ENCODE results near the gene ARF1.

Gene ARF1

DNA sequence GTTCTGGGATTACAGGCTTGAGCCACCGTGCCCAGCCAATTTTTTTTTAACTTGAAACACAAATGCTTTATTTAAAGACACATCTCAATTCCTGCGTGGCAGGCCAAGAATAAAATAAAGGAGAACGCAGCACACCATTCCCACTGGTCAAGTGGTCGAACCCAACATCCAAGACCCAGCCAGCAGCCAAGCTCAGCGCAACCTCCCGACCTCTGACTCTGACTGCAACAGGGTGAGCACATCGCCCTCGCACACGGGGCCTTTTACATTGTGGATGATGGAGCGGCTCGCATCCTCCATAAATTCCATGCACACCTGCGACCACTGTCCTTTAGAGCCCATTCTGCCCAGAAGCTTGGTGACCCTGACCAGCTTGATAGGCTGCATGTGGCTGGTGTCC, 52.1 kb downstream of the ARF1 start:
- H3K27ac ChIP-seq, result no peak overlapping the region
- CTCF ChIA-PET, result interaction anchor here (0.6 kb wide), 1 partner anchor 177 kb away, joined by 4 read pairs; no protein-coding TSS in a partner anchor
- POLR2A ChIA-PET (ENCODE audit: low non-redundant PET), result interaction anchor here (0.8 kb wide), 1 partner anchor 32 kb away, joined by 3 read pairs; no protein-coding TSS in a partner anchor
- DNase-seq (ENCODE audit: low spot score), result no peak
- TF ChIP-seq CTCF (conservative IDR thresholded peaks at IDR 0.05; ENCODE audit: low read depth), result no peak

- POLR2A ChIA-PET (ENCODE audit: low non-redundant PET), result interaction anchor here (0.7 kb wide), 1 partner anchor 320 kb away, joined by 3 read pairs; no protein-coding TSS in a partner anchor
- no peak for DNase-seq (ENCODE audit: low spot score)
- no peak for TF ChIP-seq CTCF (conservative IDR thresholded peaks at IDR 0.05; ENCODE audit: low read depth)
- CTCF ChIA-PET, result no interaction called here
- no peak overlapping the region for H3K27ac ChIP-seq
These were observed 54.4 kb downstream of the ARF1 start for GRCh38 chr1:228136901-228137300.

DNA sequence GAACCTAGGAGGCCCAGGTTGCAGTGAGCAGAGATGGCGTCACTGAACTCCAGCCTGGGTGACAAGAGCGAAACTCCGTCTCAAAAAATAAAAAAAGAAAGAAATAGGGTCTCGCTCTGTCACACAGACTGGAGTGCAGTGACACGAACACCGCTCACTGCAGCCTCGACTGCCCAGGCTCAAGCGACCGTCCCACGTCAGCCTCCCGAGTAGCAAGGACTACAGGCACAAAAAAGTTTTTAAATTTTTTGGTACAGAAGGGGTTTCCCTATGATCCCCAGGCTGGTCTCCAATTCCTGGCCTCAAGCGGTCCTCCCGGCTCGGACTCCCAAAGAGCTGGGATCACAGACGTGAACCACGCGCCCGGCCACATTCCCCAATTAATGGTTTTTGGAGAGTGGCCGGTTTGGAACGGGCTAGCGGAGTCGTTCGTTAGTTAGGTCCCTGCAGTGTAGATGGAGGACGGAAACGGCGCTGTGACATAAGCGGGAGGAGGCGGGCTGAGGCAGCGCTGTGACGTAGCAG, 57.0 kb downstream of the ARF1 start:
- CTCF ChIA-PET, result no interaction called here
- H3K27ac ChIP-seq, result peak overlapping the region; percentile 100
- no peak for TF ChIP-seq CTCF (conservative IDR thresholded peaks at IDR 0.05; ENCODE audit: low read depth)
- no peak for DNase-seq (ENCODE audit: low spot score)
- POLR2A ChIA-PET (ENCODE audit: low non-redundant PET), result interaction anchor here (0.6 kb wide), 1 partner anchor 14 kb away, joined by 3 read pairs; no protein-coding TSS in a partner anchor

- POLR2A ChIA-PET (ENCODE audit: low non-redundant PET), result interaction anchor here (0.6 to 1.1 kb wide), 4 partner anchors 21 to 26 kb away, joined by 3 to 5 read pairs (median 3); no protein-coding TSS in a partner anchor
- peak within 1 kb of the TSS; percentile 100 for H3K27ac ChIP-seq
- DNase-seq (ENCODE audit: low spot score), result peak; percentile 96
- TF ChIP-seq CTCF (conservative IDR thresholded peaks at IDR 0.05; ENCODE audit: low read depth), result no peak; the same call in 1 of the 2 replicates
- CTCF ChIA-PET, result interaction anchor here (0.6 to 0.9 kb wide), 4 partner anchors 8 to 374 kb away, joined by 3 to 4 read pairs (median 3); partner anchors contain the start of gene IBA57
These were observed 57.6 kb downstream of the ARF1 start, which contains the start of gene GUK1 for GRCh38 chr1:228139931-228140723. Gene GUK1 (plus strand): TSS chr1:228140279. CDS start chr1:228140303, 24 bp downstream.

DNA sequence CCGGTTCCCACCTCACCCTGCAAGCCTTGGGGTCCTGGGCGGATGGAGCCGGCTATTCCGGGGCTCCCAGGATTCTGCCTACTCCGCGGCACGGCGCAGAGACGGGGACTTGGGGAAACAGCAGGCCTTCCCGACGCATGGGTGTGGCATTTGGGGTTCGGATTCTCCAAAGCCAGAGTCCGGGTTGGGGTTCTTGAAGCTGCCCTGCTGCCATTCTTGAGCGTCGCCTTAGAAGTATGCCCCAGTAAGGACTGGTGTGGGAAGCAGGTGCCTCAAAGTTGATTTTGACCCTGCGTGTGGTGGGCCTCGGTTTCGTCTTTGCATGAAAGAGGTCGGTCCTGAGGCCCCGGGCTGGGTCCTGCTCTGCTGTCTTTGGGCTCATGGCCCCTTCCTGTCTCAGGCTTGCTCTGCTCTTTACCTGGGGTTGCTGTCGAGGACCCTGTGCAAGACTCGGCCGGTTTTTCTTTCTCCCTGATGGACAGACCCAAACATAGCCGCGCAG, 58.3 kb downstream of the ARF1 start:
- CTCF ChIA-PET, result interaction anchor here (0.6 to 0.9 kb wide), 4 partner anchors 7 to 373 kb away, joined by 3 to 4 read pairs (median 3); partner anchors contain the start of gene IBA57
- DNase-seq (ENCODE audit: low spot score), result no peak
- H3K27ac ChIP-seq, result peak overlapping the region; percentile 100
- POLR2A ChIA-PET (ENCODE audit: low non-redundant PET), result interaction anchor here (0.6 to 1.1 kb wide), 4 partner anchors 20 to 26 kb away, joined by 3 to 5 read pairs (median 3); no protein-coding TSS in a partner anchor
- no peak for TF ChIP-seq CTCF (conservative IDR thresholded peaks at IDR 0.05; ENCODE audit: low read depth)
